Keratinocyte (primary cell): ENCODE data around the gene CHFR. TPM values are rescaled to one million over a fixed set of nuclear protein-coding genes. Genes with fewer than 3 reads are reported as not detected.

ENCODE experiments used
- DNase-seq: peaks from one replicate; pipeline ENCODE4 v3.0.0-alpha.2; 2011; ENCODE audit warnings: low read depth, missing footprints, low spot score
- FAIRE-seq: peaks from 2 replicates; lab custom pipeline; 2011; peaks lifted over from hg19 to GRCh38; lab: Jason Lieb, UNC
- H2AFZ ChIP-seq: 2 replicates; pipeline ENCODE4 v1.6.0; 2012; ENCODE audit warnings: low read length, control low read depth, inconsistent platforms; ENCODE audit not compliant: control insufficient read depth
- H3K27ac ChIP-seq: 2 replicates; pipeline ENCODE4 v1.5.1; 2011; ENCODE audit warnings: low read length; ENCODE audit not compliant: control insufficient read depth, insufficient read depth
- H3K27me3 ChIP-seq: 3 replicates; pipeline ENCODE4 v1.6.0; 2011; ENCODE audit warnings: low read length; ENCODE audit not compliant: control insufficient read depth, insufficient read depth; ENCODE audit errors: extremely low read depth
- H3K36me3 ChIP-seq, 2 experiments: 2 replicates in 1 of 2; 3 replicates in 1 of 2; pipeline ENCODE4 v1.5.1; 2011; ENCODE audit warnings: low read length in 2 of 2, mild to moderate bottlenecking in 1 of 2; ENCODE audit not compliant: control insufficient read depth in 2 of 2, insufficient read depth in 2 of 2; ENCODE audit errors: extremely low read depth in 1 of 2
- H3K4me1 ChIP-seq: 3 replicates; pipeline ENCODE4 v1.5.1; 2011; ENCODE audit warnings: low read length; ENCODE audit not compliant: control insufficient read depth, insufficient read depth; ENCODE audit errors: extremely low read depth
- H3K4me2 ChIP-seq: 3 replicates; pipeline ENCODE4 v1.6.0; 2011; ENCODE audit warnings: low read depth, low read length; ENCODE audit not compliant: control insufficient read depth, insufficient read depth; ENCODE audit errors: extremely low read depth
- H3K4me3 ChIP-seq, 3 experiments: fragments of 200-600 bp in 1 of 3; sonication (generic) in 1 of 3; 2 replicates in 2 of 3; 3 replicates in 1 of 3; pipeline ENCODE4 v1.5.1; 2011 to 2016; ENCODE audit warnings: low read length in 3 of 3, mild to moderate bottlenecking in 3 of 3, control low read depth in 2 of 3, inconsistent platforms in 1 of 3, low read depth in 1 of 3, mixed read lengths in 1 of 3, mixed run types in 1 of 3, moderate library complexity in 1 of 3; ENCODE audit not compliant: control insufficient read depth in 2 of 3, insufficient read depth in 2 of 3; ENCODE audit errors: extremely low read depth in 1 of 3
- H3K79me2 ChIP-seq: 2 replicates; pipeline ENCODE4 v1.6.0; 2012; ENCODE audit warnings: low read length; ENCODE audit not compliant: control insufficient read depth, insufficient read depth
- H3K9ac ChIP-seq: 3 replicates; pipeline ENCODE4 v1.6.0; 2011; ENCODE audit warnings: low read length; ENCODE audit not compliant: control insufficient read depth, insufficient read depth; ENCODE audit errors: extremely low read depth
- H3K9me1 ChIP-seq: 3 replicates; pipeline ENCODE4 v1.6.0; 2011; ENCODE audit warnings: low read length; ENCODE audit not compliant: control insufficient read depth, insufficient read depth; ENCODE audit errors: extremely low read depth
- H3K9me3 ChIP-seq: 2 replicates; pipeline ENCODE4 v1.5.1; 2012; ENCODE audit warnings: low read depth, low read length; ENCODE audit not compliant: control insufficient read depth
- H4K20me1 ChIP-seq: 3 replicates; pipeline ENCODE4 v1.6.0; 2011; ENCODE audit warnings: low read length; ENCODE audit not compliant: control insufficient read depth, insufficient read depth; ENCODE audit errors: extremely low read depth
- CTCF ChIP-seq, 3 experiments: IDR thresholded peaks in 1 of 3; conservative IDR thresholded peaks in 1 of 3; optimal IDR thresholded peaks in 1 of 3; 2 replicates in 2 of 3; 3 replicates in 1 of 3; pipeline versions ENCODE3 to v1.5.1; 2011; ENCODE audit warnings: low read length in 3 of 3, mild to moderate bottlenecking in 3 of 3, moderate library complexity in 2 of 3, control low read depth in 1 of 3, inconsistent platforms in 1 of 3; ENCODE audit not compliant: insufficient read depth in 2 of 3; ENCODE audit errors: extremely low read depth in 1 of 3
- EZH2 ChIP-seq: IDR thresholded peaks from one replicate; pipeline ENCODE4 v1.6.1; 2012; ENCODE audit warnings: inconsistent platforms, mild to moderate bottlenecking, low read length, moderate library complexity
- dilution Hi-C: fragments of 300-500 bp; cut with MboI; formaldehyde crosslinking; loops from one replicate; pipeline ENCODE4 v1.7.0; 2020; ENCODE audit warnings: low sequenced_read_pairs; ENCODE audit not compliant: extremely low pct_ligation_motif_present
- polyA plus RNA-seq, 5 experiments: library from polyadenylated mRNA; depleted of rRNA in 3 of 5; stranded (reverse) in 3 of 5; stranded (forward) in 1 of 5; unstranded in 1 of 5; fragments of >200 nt; gene quantifications; 1 replicate in 1 of 5; 2 replicates in 3 of 5; 3 replicates in 1 of 5; pipeline versions ENCODE4 v1.2.1 to v1.2.3, GENCODE V29; 2011 to 2012; ENCODE audit warnings: missing spikeins in 2 of 5, low read depth in 1 of 5, low replicate concordance in 1 of 5

The CHFR gene
- polyA plus RNA-seq, 1 donor (not counting 4 experiments of a cell fraction or from before 2014, with no cell fraction given), result 35.8 TPM

GRCh38 chr12:132923356-132923909 is 36.0 kb upstream of the CHFR start:
- H3K9ac ChIP-seq, result no peak overlapping the region
- H3K27me3 ChIP-seq, result no peaks in the 10 kb centered on the region
- DNase-seq (no peak), FAIRE-seq (no peak)
- H3K9me1 ChIP-seq, result no peaks in the 10 kb centered on the region
- H3K4me2 ChIP-seq, result no peak overlapping the region
- TF ChIP-seq CTCF (optimal IDR thresholded peaks at IDR 0.05 in 1 of 3, IDR thresholded peaks at IDR 0.05 in 1 of 3, conservative IDR thresholded peaks at IDR 0.05 in 1 of 3; ENCODE audit: extremely low read depth in 1 of 3, insufficient read depth in 2 of 3, low read length in 3 of 3), result no peak
- no peak for TF ChIP-seq EZH2
- dilution Hi-C loops, result no loop called here
- no peaks in the 10 kb centered on the region for H3K36me3 ChIP-seq
- no peaks in the 10 kb centered on the region for H4K20me1 ChIP-seq
- H3K4me3 ChIP-seq, result no peak overlapping the region
- no peaks in the 10 kb centered on the region for H3K79me2 ChIP-seq
- H3K4me1 ChIP-seq, result no peaks in the 10 kb centered on the region
- H2AFZ ChIP-seq, result no peak overlapping the region
- H3K27ac ChIP-seq, result no peak overlapping the region
- peaks cover 54% of the 10 kb centered on the region for H3K9me3 ChIP-seq

DNA sequence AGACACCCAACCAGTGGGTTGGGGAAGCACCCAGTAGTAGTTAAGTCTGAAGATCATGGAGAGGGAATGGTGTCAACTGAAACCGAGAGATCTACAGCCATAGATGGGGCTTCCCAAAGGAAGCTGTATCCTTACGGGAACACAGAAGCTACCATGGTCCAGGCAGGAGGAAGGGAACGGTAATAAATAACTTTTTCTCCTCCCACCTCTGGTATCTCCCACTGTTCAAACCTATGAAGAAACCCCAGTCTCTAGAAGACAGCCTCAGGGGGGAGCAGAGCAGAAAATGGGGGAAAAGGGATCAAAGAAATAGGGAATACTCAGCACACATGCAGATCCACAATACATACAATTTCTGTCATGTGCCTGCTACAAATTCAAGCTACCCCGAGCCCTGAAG is 35.3 kb upstream of the CHFR start:
- no peaks in the 10 kb centered on the region for H3K27me3 ChIP-seq
- no peak for TF ChIP-seq EZH2
- TF ChIP-seq CTCF (optimal IDR thresholded peaks at IDR 0.05 in 1 of 3, IDR thresholded peaks at IDR 0.05 in 1 of 3, conservative IDR thresholded peaks at IDR 0.05 in 1 of 3; ENCODE audit: extremely low read depth in 1 of 3, insufficient read depth in 2 of 3, low read length in 3 of 3), result no peak
- DNase-seq, result no peak
- dilution Hi-C loops, result no loop called here
- no peaks in the 10 kb centered on the region for H3K36me3 ChIP-seq
- H3K27ac ChIP-seq, result no peak overlapping the region
- no peaks in the 10 kb centered on the region for H3K79me2 ChIP-seq
- no peaks in the 10 kb centered on the region for H3K9me1 ChIP-seq
- FAIRE-seq, result no peak
- no peaks in the 10 kb centered on the region for H4K20me1 ChIP-seq
- H2AFZ ChIP-seq, result no peak overlapping the region
- no peak overlapping the region for H3K9ac ChIP-seq
- no peaks in the 10 kb centered on the region for H3K4me1 ChIP-seq
- H3K4me3 ChIP-seq, result no peak overlapping the region
- H3K9me3 ChIP-seq, result peaks cover 57% of the 10 kb centered on the region
- H3K4me2 ChIP-seq, result no peak overlapping the region
